GM12878 (cell line): ENCODE data around the gene ME3. TPM values are rescaled to one million over a fixed set of nuclear protein-coding genes. Genes with fewer than 3 reads are reported as not detected.

Source experiments
- BACH1 ChIP-seq: fragments of 450-650 bp; IDR thresholded peaks from 2 replicates; pipeline ENCODE4 v1.6.1; 2017; ENCODE audit warnings: mild to moderate bottlenecking, borderline replicate concordance
- CEBPB ChIP-seq, 2 experiments: fragments of 150-350 bp in 1 of 2; IDR thresholded peaks; 2 replicates each; pipeline ENCODE4 v1.6.1; 2012 to 2014; ENCODE audit warnings: low read depth in 2 of 2, low read length in 2 of 2, borderline replicate concordance in 1 of 2, inconsistent platforms in 1 of 2
- CREM ChIP-seq: IDR thresholded peaks from 2 replicates; pipeline ENCODE4 v1.6.1; 2014; ENCODE audit warnings: antibody characterized with exemption, low read depth
- EP300 ChIP-seq, 2 experiments: fragments of 150-350 bp in 1 of 2; IDR thresholded peaks; 2 replicates each; pipeline ENCODE4 v1.6.1; 2011 to 2012; ENCODE audit warnings: low read depth in 2 of 2, low read length in 2 of 2, borderline replicate concordance in 1 of 2, improper control_type of control experiment in 1 of 2, inconsistent platforms in 1 of 2; ENCODE audit not compliant: control insufficient read depth in 1 of 2
- ESRRA ChIP-seq: IDR thresholded peaks from 2 replicates; pipeline ENCODE4 v1.6.1; 2012; ENCODE audit warnings: mild to moderate bottlenecking, low read length, improper control_type of control experiment
- FOXK2 ChIP-seq: fragments of 450-650 bp; IDR thresholded peaks from 2 replicates; pipeline ENCODE4 v1.6.1; 2017; ENCODE audit warnings: mild to moderate bottlenecking, moderate library complexity
- HDAC2 ChIP-seq: fragments of 200-600 bp; sonication (generic); IDR thresholded peaks from 2 replicates; pipeline ENCODE4 v1.6.1; 2017
- HDAC6 ChIP-seq: fragments of 200-600 bp; sonication (generic); IDR thresholded peaks from one replicate; pipeline ENCODE4 v1.8.0; 2017; ENCODE audit warnings: antibody characterized with exemption; ENCODE audit not compliant: unreplicated experiment
- JUNB ChIP-seq: IDR thresholded peaks from 2 replicates; pipeline ENCODE4 v1.6.1; 2016; ENCODE audit warnings: antibody characterized with exemption, mild to moderate bottlenecking
- JUND ChIP-seq: IDR thresholded peaks from 2 replicates; pipeline ENCODE4 v1.6.1; 2012; ENCODE audit warnings: low read depth, mild to moderate bottlenecking, low read length, improper control_type of control experiment, moderate library complexity
- KLF5 ChIP-seq: fragments of 450-650 bp; IDR thresholded peaks from 2 replicates; pipeline ENCODE4 v1.6.1; 2014; ENCODE audit warnings: mild to moderate bottlenecking; ENCODE audit not compliant: partially characterized antibody
- MXI1 ChIP-seq: fragments of 150-350 bp; IDR thresholded peaks from 2 replicates; pipeline ENCODE4 v1.6.1; 2011; ENCODE audit warnings: low read depth, mild to moderate bottlenecking, inconsistent platforms, low read length, improper control_type of control experiment
- PAX5 ChIP-seq: IDR thresholded peaks from 2 replicates; pipeline ENCODE4 v1.6.1; 2011; ENCODE audit warnings: low read depth, low read length, borderline replicate concordance
- POLR2AphosphoS5 ChIP-seq: IDR thresholded peaks from 2 replicates; pipeline ENCODE4 v1.6.1; 2011; ENCODE audit warnings: mild to moderate bottlenecking, low read length, inconsistent platforms
- SMC3 ChIP-seq: IDR thresholded peaks from 2 replicates; pipeline ENCODE4 v1.6.1; 2011; ENCODE audit warnings: low read length, improper control_type of control experiment, borderline replicate concordance
- STAT1 ChIP-seq: fragments of 450-650 bp; conservative IDR thresholded peaks from 2 replicates; pipeline ENCODE4 v1.6.1; 2014; ENCODE audit warnings: antibody characterized with exemption, mild to moderate bottlenecking
- TAF1 ChIP-seq: IDR thresholded peaks from 2 replicates; pipeline ENCODE4 v1.6.1; 2011; ENCODE audit warnings: mild to moderate bottlenecking, low read depth, low read length, borderline replicate concordance
- TARDBP ChIP-seq: IDR thresholded peaks from 2 replicates; pipeline ENCODE4 v1.6.1; 2016; ENCODE audit warnings: borderline replicate concordance
- TCF12 ChIP-seq: IDR thresholded peaks from 2 replicates; pipeline ENCODE4 v1.6.1; 2011; ENCODE audit warnings: low read depth, mild to moderate bottlenecking, low read length
- ZNF217 ChIP-seq: fragments of 450-650 bp; IDR thresholded peaks from 2 replicates; pipeline ENCODE4 v1.6.1; 2017; ENCODE audit warnings: antibody characterized with exemption, mild to moderate bottlenecking
- ZNF274 ChIP-seq: IDR thresholded peaks from one replicate; pipeline ENCODE4 v1.8.0; 2011; ENCODE audit not compliant: insufficient read length, insufficient read depth
- ZNF384 ChIP-seq: IDR thresholded peaks from 2 replicates; pipeline ENCODE4 v1.6.1; 2012; ENCODE audit warnings: low read depth, mild to moderate bottlenecking, low read length, improper control_type of control experiment, borderline replicate concordance
- polyA plus RNA-seq, 11 experiments: library from polyadenylated mRNA; depleted of rRNA in 4 of 11; unstranded in 6 of 11; stranded (reverse) in 5 of 11; fragments of >200 nt; fragmentation: Nextera tagmentation in 4 of 11; fragmentation: Illumina TruSeq in 1 of 11; extraction: Ambion mirVana in 4 of 11; extraction: Trizol in 1 of 11; gene quantifications; 1 replicate in 1 of 11; 2 replicates in 10 of 11; pipeline versions ENCODE4 v1.2.1 to v1.2.3, GENCODE V29; 2011 to 2016; ENCODE audit warnings: inconsistent platforms in 2 of 11, missing spikeins in 2 of 11, low read depth in 1 of 11
- total RNA-seq, 4 experiments: library from RNA; depleted of rRNA in 3 of 4; stranded (reverse); fragments of >200 nt in 3 of 4; fragmentation: Illumina TruSeq in 1 of 4; extraction: Trizol in 1 of 4; gene quantifications; 2 replicates each; pipeline versions ENCODE4 v1.2.1 to v1.2.3, GENCODE V29; 2013 to 2021
- TF ChIP-seq, protein P1 (sequence below): IDR thresholded peaks from 2 replicates; pipeline ENCODE4 v1.6.1; 2011; ENCODE audit warnings: borderline replicate concordance, low read depth, mild to moderate bottlenecking, moderate library complexity, low read length; ENCODE audit not compliant: insufficient read depth, poor library complexity, severe bottlenecking
- TF ChIP-seq, protein P2 (sequence below): IDR thresholded peaks from 2 replicates; pipeline ENCODE4 v1.6.1; 2012; ENCODE audit warnings: low read length, inconsistent platforms
- TF ChIP-seq, protein P3 (sequence below): fragments of 150-350 bp; IDR thresholded peaks from 2 replicates; pipeline ENCODE4 v1.6.1; 2014; ENCODE audit warnings: mild to moderate bottlenecking, low read depth, low read length
- TF ChIP-seq, protein P4 (sequence below): IDR thresholded peaks from 2 replicates; pipeline ENCODE4 v1.6.1; 2011; ENCODE audit warnings: low read depth, mild to moderate bottlenecking, low read length, moderate library complexity, borderline replicate concordance; ENCODE audit errors: extremely low read depth
- TF ChIP-seq, protein P5 (sequence below): fragments of 450-650 bp; IDR thresholded peaks from 2 replicates; pipeline ENCODE4 v1.6.1; 2017; ENCODE audit warnings: low read depth, mild to moderate bottlenecking, moderate library complexity

ME3 gene
- total and polyA plus RNA-seq, 10 of the 15 experiments (the other 5 are each of a cell fraction or from before 2014, with no cell fraction given), result 0.06 to 0.40 (median 0.19) TPM; not detected in 2

DNA sequence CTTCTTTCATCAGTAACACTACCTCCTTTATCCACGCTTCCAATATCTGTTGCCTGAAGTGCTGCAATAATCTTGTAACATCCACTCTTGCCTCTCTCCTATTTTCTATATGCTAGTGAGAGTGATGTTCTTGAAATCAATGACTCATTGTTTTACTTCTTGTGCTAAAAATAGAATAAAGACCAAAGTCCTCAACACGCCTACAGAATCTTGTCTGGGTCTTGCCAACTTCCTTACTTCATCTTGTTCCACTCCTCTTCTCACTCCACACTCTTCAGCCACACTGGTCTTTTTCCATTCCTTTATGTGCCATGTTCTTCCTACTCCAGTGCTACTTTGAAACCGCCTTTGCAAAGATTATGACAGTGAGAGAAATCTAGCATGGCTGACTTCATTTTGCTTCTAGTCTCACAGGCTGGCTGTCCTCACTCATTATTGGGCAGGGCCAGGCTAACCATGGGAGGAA is 161.3 kb downstream of the ME3 start (continued):
- TF ChIP-seq, protein P1, sequence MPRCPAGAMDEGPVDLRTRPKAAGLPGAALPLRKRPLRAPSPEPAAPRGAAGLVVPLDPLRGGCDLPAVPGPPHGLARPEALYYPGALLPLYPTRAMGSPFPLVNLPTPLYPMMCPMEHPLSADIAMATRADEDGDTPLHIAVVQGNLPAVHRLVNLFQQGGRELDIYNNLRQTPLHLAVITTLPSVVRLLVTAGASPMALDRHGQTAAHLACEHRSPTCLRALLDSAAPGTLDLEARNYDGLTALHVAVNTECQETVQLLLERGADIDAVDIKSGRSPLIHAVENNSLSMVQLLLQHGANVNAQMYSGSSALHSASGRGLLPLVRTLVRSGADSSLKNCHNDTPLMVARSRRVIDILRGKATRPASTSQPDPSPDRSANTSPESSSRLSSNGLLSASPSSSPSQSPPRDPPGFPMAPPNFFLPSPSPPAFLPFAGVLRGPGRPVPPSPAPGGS, result no peak
- TF ChIP-seq BACH1 (no peak), STAT1 (no peak), PAX5 (no peak), EP300 (IDR thresholded peaks at IDR 0.05; ENCODE audit: borderline replicate concordance in 1 of 2, control insufficient read depth in 1 of 2, low read depth in 2 of 2, low read length in 2 of 2) (no peak), ESRRA (no peak), SMC3 (no peak), ZNF384 (no peak), CEBPB (IDR thresholded peaks at IDR 0.05; ENCODE audit: borderline replicate concordance in 1 of 2, low read depth in 2 of 2, low read length in 2 of 2) (no peak), JUNB (peak; percentile 41), CREM (no peak), POLR2AphosphoS5 (no peak), ZNF217 (no peak), FOXK2 (no peak), TAF1 (no peak), TARDBP (no peak), TCF12 (no peak), HDAC6 (no peak), ZNF274 (no peak), HDAC2 (no peak), JUND (0 out of 2 replicates have a peak, but pooled peaks have one; percentile 19), MXI1 (no peak), KLF5 (no peak)
- TF ChIP-seq, protein P2, sequence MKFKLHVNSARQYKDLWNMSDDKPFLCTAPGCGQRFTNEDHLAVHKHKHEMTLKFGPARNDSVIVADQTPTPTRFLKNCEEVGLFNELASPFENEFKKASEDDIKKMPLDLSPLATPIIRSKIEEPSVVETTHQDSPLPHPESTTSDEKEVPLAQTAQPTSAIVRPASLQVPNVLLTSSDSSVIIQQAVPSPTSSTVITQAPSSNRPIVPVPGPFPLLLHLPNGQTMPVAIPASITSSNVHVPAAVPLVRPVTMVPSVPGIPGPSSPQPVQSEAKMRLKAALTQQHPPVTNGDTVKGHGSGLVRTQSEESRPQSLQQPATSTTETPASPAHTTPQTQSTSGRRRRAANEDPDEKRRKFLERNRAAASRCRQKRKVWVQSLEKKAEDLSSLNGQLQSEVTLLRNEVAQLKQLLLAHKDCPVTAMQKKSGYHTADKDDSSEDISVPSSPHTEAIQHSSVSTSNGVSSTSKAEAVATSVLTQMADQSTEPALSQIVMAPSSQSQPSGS, result 0 out of 2 replicates have a peak, but pooled peaks have one; percentile 49
- TF ChIP-seq, protein P3, sequence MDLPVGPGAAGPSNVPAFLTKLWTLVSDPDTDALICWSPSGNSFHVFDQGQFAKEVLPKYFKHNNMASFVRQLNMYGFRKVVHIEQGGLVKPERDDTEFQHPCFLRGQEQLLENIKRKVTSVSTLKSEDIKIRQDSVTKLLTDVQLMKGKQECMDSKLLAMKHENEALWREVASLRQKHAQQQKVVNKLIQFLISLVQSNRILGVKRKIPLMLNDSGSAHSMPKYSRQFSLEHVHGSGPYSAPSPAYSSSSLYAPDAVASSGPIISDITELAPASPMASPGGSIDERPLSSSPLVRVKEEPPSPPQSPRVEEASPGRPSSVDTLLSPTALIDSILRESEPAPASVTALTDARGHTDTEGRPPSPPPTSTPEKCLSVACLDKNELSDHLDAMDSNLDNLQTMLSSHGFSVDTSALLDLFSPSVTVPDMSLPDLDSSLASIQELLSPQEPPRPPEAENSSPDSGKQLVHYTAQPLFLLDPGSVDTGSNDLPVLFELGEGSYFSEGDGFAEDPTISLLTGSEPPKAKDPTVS, result no peak
- TF ChIP-seq, protein P4, sequence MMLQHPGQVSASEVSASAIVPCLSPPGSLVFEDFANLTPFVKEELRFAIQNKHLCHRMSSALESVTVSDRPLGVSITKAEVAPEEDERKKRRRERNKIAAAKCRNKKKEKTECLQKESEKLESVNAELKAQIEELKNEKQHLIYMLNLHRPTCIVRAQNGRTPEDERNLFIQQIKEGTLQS, result no peak
- TF ChIP-seq, protein P5, sequence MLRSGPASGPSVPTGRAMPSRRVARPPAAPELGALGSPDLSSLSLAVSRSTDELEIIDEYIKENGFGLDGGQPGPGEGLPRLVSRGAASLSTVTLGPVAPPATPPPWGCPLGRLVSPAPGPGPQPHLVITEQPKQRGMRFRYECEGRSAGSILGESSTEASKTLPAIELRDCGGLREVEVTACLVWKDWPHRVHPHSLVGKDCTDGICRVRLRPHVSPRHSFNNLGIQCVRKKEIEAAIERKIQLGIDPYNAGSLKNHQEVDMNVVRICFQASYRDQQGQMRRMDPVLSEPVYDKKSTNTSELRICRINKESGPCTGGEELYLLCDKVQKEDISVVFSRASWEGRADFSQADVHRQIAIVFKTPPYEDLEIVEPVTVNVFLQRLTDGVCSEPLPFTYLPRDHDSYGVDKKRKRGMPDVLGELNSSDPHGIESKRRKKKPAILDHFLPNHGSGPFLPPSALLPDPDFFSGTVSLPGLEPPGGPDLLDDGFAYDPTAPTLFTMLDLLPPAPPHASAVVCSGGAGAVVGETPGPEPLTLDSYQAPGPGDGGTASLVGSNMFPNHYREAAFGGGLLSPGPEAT, result no peak
